ENCODE measurements around the gene CCNY. TPM values are rescaled to one million over a fixed set of nuclear protein-coding genes. Genes with fewer than 3 reads are reported as not detected.
A peak's percentile ranks its signal among the peaks of the same experiment; 100 is the strongest.
"Not testable (repeated sequence)": the region's sequence is repeated elsewhere in the genome, so short reads cannot be mapped to it uniquely, and the experiment has no call there.

Gene CCNY
- total and polyA plus RNA-seq, 2 of the 4 experiments (the other 2 are of a cell fraction) = 38.0 to 131 TPM

- H3K9me3 ChIP-seq (ENCODE audit: control insufficient read depth, insufficient read depth, low read length); DNase-seq; H3K18ac ChIP-seq (ENCODE audit: low read depth, low read length); H3K14ac ChIP-seq (replicated peaks; ENCODE audit: low read depth, low read length); H4K5ac ChIP-seq (ENCODE audit: low read depth, low read length); intact Hi-C loops (cut with micrococcal nuclease); H3K56ac ChIP-seq (ENCODE audit: extremely low read depth, insufficient read depth, low read length); in situ Hi-C loops (cut with MboI; ENCODE audit: low sequenced_read_pairs); H3K23ac ChIP-seq (ENCODE audit: low read depth, low read length); H3K4me3 ChIP-seq (ENCODE audit: insufficient read depth, low read depth, low read length); BruUV-seq (replicated peaks); H2BK5ac ChIP-seq (ENCODE audit: low read depth, low read length, poor library complexity, severe bottlenecking); H3K27ac ChIP-seq (ENCODE audit: insufficient read depth, low read length); CTCF ChIA-PET; H2AFZ ChIP-seq (replicated peaks; ENCODE audit: low read length, poor library complexity); dilution Hi-C loops (cut with HindIII; ENCODE audit: low sequenced_read_pairs, unreplicated experiment); H3K36me3 ChIP-seq (ENCODE audit: control insufficient read depth, insufficient read depth, low read length); POLR2A ChIA-PET (ENCODE audit: unreplicated experiment); ATAC-seq (ENCODE audit: low read depth); H3K9ac ChIP-seq (ENCODE audit: low read depth, low read length); H2BK120ac ChIP-seq (ENCODE audit: low read depth, low read length); H2AK9ac ChIP-seq (replicated peaks; ENCODE audit: low read depth, low read length, poor library complexity); H3K27me3 ChIP-seq (ENCODE audit: control insufficient read depth, insufficient read depth, low read length); H4K8ac ChIP-seq (ENCODE audit: low read depth in 2 of 2, low read length in 2 of 2); H4K91ac ChIP-seq (ENCODE audit: insufficient read depth, low read depth, low read length); H3K4me2 ChIP-seq (ENCODE audit: low read depth, low read length): not testable (repeated sequence)
- 0 out of 3 replicates have a peak overlapping the region, but pooled peaks have one; percentile 22 for H2BK15ac ChIP-seq (ENCODE audit: low read depth, low read length)
- WGBS, 2 experiments (ENCODE audit: extremely low coverage in 2 of 2, insufficient read length in 1 of 2) = 93% methylated on average over 4 of the region's 10 CpGs; no CpG with 5 or more reads in 1 of the 2 experiments
- peaks cover 40% of the 10 kb centered on the region for H4K20me1 ChIP-seq (ENCODE audit: insufficient read depth, low read length)
- peaks cover 33% of the 10 kb centered on the region for H3K4me1 ChIP-seq (ENCODE audit: control insufficient read depth, insufficient read depth, low read length)
- 0 out of 2 replicates have a peak overlapping the region, but pooled peaks have one; percentile 2 for H3K4ac ChIP-seq (ENCODE audit: low read depth, low read length)
- peak overlapping the region; percentile 24; the same call in 1 of the 2 replicates for H2AK5ac ChIP-seq (ENCODE audit: low read depth, low read length)
- H3K9me1 ChIP-seq (ENCODE audit: insufficient read depth, low read length) = peaks cover 36% of the 10 kb centered on the region
- 0 out of 2 replicates have a peak overlapping the region, but pooled peaks have one; percentile 16 for H2BK20ac ChIP-seq (ENCODE audit: low read depth, low read length)
- peaks cover 36 to 76% of the 10 kb centered on the region in 2 experiments for H3K79me1 ChIP-seq (ENCODE audit: low read depth in 1 of 2, low read length in 2 of 2)
Measured at GRCh38 chr10:35418580-35418979, 82.3 kb downstream of the CCNY start.
